DOHH2 (cell line): ENCODE data around the gene SNHG17.
"Not testable (repeated sequence)": the region's sequence is repeated elsewhere in the genome, so short reads cannot be mapped to it uniquely, and the experiment has no call there.

Experiments used
- H3F3A ChIP-seq: fragments of 200-600 bp; sonication (generic), shearing (Covaris generic); 2 replicates; pipeline ENCODE4 v1.6.0; 2016; ENCODE audit warnings: antibody characterized with exemption, mild to moderate bottlenecking; ENCODE audit not compliant: control insufficient read depth, insufficient read depth
- H3K27ac ChIP-seq: fragments of 200-600 bp; sonication (generic); 2 replicates; pipeline ENCODE4 v1.5.1; 2014; ENCODE audit warnings: low read depth, mild to moderate bottlenecking, low read length, moderate library complexity
- H3K27me3 ChIP-seq: fragments of 200-600 bp; sonication (generic); 2 replicates; pipeline ENCODE4 v1.6.1; 2014; ENCODE audit warnings: mild to moderate bottlenecking, low read length, mixed read lengths; ENCODE audit not compliant: control insufficient read depth
- H3K36me3 ChIP-seq: fragments of 200-600 bp; sonication (generic); 2 replicates; pipeline ENCODE4 v1.6.1; 2014; ENCODE audit warnings: mild to moderate bottlenecking, low read length, moderate library complexity, mixed read lengths; ENCODE audit not compliant: control insufficient read depth
- H3K4me1 ChIP-seq: fragments of 200-600 bp; sonication (generic); 2 replicates; pipeline ENCODE4 v1.6.1; 2014; ENCODE audit warnings: mild to moderate bottlenecking, low read length, mixed read lengths; ENCODE audit not compliant: control insufficient read depth
- H3K4me2 ChIP-seq: fragments of 200-600 bp; sonication (generic); 2 replicates; pipeline ENCODE4 v1.6.0; 2014; ENCODE audit warnings: mild to moderate bottlenecking, low read length, moderate library complexity
- H3K4me3 ChIP-seq: fragments of 200-600 bp; sonication (generic); 2 replicates; pipeline ENCODE4 v1.5.1; 2014; ENCODE audit warnings: mild to moderate bottlenecking, low read length, mixed read lengths
- H3K79me2 ChIP-seq: fragments of 200-600 bp; sonication (generic); 2 replicates; pipeline ENCODE4 v1.6.1; 2014; ENCODE audit warnings: mild to moderate bottlenecking, low read length, mixed read lengths; ENCODE audit not compliant: control insufficient read depth
- H3K9me2 ChIP-seq: fragments of 200-600 bp; sonication (generic); replicated peaks from 2 replicates; pipeline ENCODE4 v1.6.1; 2014; ENCODE audit warnings: mild to moderate bottlenecking, low read length, mixed read lengths; ENCODE audit not compliant: control insufficient read depth
- H3K9me3 ChIP-seq: fragments of 200-600 bp; sonication (generic); 2 replicates; pipeline ENCODE4 v1.6.1; 2014; ENCODE audit warnings: antibody characterized with exemption, low read length, mixed read lengths; ENCODE audit not compliant: control insufficient read depth, insufficient read depth
- H4K20me1 ChIP-seq: fragments of 200-600 bp; sonication (generic); 2 replicates; pipeline ENCODE4 v1.6.0; 2014; ENCODE audit warnings: low read depth, mild to moderate bottlenecking, antibody characterized with exemption, low read length, moderate library complexity; ENCODE audit not compliant: control insufficient read depth, insufficient read depth
- EZH2phosphoT487 ChIP-seq: fragments of 200-600 bp; sonication (generic); IDR thresholded peaks from 2 replicates; pipeline ENCODE4 v1.6.1; 2017; ENCODE audit warnings: borderline replicate concordance, mild to moderate bottlenecking, antibody characterized with exemption, low read length, moderate library complexity, mixed read lengths
- TF ChIP-seq, protein P1 (sequence below): fragments of 200-600 bp; sonication (generic); IDR thresholded peaks from one replicate; pipeline ENCODE4 v1.5.1; 2014; ENCODE audit warnings: antibody characterized with exemption, mild to moderate bottlenecking, low read depth, low read length; ENCODE audit not compliant: poor library complexity, severe bottlenecking

Gene SNHG17

DNA sequence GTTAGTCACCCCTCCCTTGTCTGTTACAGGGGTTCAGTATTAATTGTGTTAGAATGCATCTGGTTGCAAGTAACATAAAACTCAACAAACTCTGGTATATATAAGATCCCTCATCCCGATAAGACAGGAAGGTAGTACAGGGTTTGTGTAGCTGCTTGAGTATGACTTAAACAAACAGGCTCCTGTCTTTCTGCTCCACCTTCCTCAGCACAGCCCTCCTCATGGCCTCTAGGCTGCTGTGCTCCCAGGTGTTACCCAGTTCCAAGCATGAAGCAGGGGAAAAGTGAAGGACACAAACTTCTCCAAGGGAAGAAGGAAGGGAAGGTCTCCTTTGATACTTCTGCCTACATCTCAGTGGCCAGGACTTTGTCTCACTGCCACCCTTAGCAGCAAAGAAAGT lies 36.1 kb upstream of the SNHG17 start:
- H3K9me2 ChIP-seq = no peaks in the 10 kb centered on the region
- H3F3A ChIP-seq = no peaks in the 10 kb centered on the region
- no peak overlapping the region for H3K27ac ChIP-seq
- no peaks in the 10 kb centered on the region for H3K27me3 ChIP-seq
- peaks cover 28% of the 10 kb centered on the region for H3K4me1 ChIP-seq
- peaks cover 12% of the 10 kb centered on the region; the same call in 1 of the 2 replicates for H4K20me1 ChIP-seq
- H3K4me2 ChIP-seq = no peak overlapping the region
- TF ChIP-seq, protein P1, sequence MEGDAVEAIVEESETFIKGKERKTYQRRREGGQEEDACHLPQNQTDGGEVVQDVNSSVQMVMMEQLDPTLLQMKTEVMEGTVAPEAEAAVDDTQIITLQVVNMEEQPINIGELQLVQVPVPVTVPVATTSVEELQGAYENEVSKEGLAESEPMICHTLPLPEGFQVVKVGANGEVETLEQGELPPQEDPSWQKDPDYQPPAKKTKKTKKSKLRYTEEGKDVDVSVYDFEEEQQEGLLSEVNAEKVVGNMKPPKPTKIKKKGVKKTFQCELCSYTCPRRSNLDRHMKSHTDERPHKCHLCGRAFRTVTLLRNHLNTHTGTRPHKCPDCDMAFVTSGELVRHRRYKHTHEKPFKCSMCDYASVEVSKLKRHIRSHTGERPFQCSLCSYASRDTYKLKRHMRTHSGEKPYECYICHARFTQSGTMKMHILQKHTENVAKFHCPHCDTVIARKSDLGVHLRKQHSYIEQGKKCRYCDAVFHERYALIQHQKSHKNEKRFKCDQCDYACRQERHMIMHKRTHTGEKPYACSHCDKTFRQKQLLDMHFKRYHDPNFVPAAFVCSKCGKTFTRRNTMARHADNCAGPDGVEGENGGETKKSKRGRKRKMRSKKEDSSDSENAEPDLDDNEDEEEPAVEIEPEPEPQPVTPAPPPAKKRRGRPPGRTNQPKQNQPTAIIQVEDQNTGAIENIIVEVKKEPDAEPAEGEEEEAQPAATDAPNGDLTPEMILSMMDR = no peak
- no peak for TF ChIP-seq EZH2phosphoT487
- H3K9me3 ChIP-seq = no peaks in the 10 kb centered on the region
- peaks cover 36% of the 10 kb centered on the region for H3K79me2 ChIP-seq
- peaks cover 17% of the 10 kb centered on the region for H3K36me3 ChIP-seq
- no peak overlapping the region for H3K4me3 ChIP-seq

DNA sequence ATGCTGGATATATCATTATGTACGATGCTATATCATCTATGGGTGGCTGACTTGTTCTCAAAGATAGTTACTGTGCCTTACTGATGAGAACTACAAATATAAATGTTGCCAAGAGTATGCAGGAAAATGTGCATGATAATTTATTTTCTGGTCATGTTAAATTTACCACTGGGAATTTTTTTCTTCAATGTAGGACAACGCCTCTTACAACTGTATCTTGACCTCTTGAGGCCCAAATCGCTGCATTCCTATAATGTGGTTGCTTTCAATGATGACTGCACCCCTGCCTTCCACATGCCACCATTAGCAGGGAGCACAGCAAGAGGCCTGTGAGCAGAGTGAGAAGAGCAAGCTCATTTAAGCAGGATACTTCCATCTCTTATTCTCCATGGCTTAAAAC lies 31.9 kb upstream of the SNHG17 start:
- H3F3A ChIP-seq = no peaks in the 10 kb centered on the region
- H3K4me1 ChIP-seq = peaks cover 7% of the 10 kb centered on the region
- no peaks in the 10 kb centered on the region for H3K27me3 ChIP-seq
- no peaks in the 10 kb centered on the region for H3K79me2 ChIP-seq
- no peak overlapping the region for H3K4me2 ChIP-seq
- no peaks in the 10 kb centered on the region for H3K9me3 ChIP-seq
- H3K36me3 ChIP-seq = no peaks in the 10 kb centered on the region
- no peaks in the 10 kb centered on the region for H4K20me1 ChIP-seq
- H3K9me2 ChIP-seq = no peaks in the 10 kb centered on the region
- TF ChIP-seq, protein P1 = no peak
- TF ChIP-seq EZH2phosphoT487 = no peak
- no peak overlapping the region for H3K4me3 ChIP-seq
- no peak overlapping the region for H3K27ac ChIP-seq

DNA sequence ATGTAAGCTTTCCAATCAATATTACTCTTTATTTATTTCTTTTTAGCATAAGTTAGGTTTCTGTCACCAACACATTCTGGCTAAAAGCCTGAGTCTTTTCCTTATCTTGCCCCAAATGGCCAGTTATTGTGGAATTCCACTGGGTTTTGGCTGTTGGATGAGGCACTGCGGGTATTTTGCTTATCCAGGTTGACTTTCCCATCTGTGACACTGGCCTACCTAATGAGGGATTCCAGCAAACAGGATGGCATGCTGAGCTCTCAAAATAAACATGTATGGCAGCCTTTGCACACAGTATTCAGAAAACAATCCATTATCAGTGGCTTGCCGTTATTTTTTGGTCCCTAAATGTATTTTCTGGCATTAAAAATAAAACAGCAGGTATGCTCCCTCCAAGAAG lies 31.0 kb upstream of the SNHG17 start:
- H4K20me1 ChIP-seq = no peaks in the 10 kb centered on the region
- no peak overlapping the region for H3K27ac ChIP-seq
- no peaks in the 10 kb centered on the region for H3K27me3 ChIP-seq
- no peak overlapping the region for H3K4me2 ChIP-seq
- no peaks in the 10 kb centered on the region for H3K36me3 ChIP-seq
- no peaks in the 10 kb centered on the region for H3K79me2 ChIP-seq
- no peak overlapping the region for H3K4me3 ChIP-seq
- no peak for TF ChIP-seq EZH2phosphoT487
- TF ChIP-seq, protein P1 = no peak
- H3K4me1 ChIP-seq = no peaks in the 10 kb centered on the region
- H3K9me2 ChIP-seq = no peaks in the 10 kb centered on the region
- H3K9me3 ChIP-seq = no peaks in the 10 kb centered on the region
- no peaks in the 10 kb centered on the region for H3F3A ChIP-seq

GRCh38 chr20:38461569-38461968 lies 26.4 kb upstream of the SNHG17 start:
- H4K20me1 ChIP-seq, H3K9me2 ChIP-seq, H3K4me2 ChIP-seq, H3F3A ChIP-seq, H3K9me3 ChIP-seq, H3K79me2 ChIP-seq, H3K4me3 ChIP-seq, H3K36me3 ChIP-seq, H3K27me3 ChIP-seq, H3K4me1 ChIP-seq, H3K27ac ChIP-seq: not testable (repeated sequence)

DNA sequence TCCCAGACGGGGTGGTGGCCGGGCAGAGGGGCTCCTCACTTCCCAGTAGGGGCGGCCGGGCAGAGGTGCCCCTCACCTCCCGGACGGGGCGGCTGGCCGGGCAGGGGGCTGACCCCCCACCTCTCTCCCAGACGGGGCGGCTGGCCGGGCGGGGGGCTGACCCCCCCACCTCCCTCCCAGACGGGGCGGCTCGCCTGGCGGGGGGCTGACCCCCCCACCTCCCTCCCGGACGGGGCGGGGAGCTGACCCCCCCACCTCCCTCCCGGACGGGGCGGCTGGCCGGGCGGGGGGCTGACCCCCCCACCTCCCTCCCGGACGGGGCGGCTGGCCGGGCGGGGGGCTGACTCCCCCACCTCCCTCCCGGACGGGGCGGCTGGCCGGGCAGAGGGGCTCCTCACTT lies 26.0 kb upstream of the SNHG17 start:
- not testable (repeated sequence) for H3K4me2 ChIP-seq

DNA sequence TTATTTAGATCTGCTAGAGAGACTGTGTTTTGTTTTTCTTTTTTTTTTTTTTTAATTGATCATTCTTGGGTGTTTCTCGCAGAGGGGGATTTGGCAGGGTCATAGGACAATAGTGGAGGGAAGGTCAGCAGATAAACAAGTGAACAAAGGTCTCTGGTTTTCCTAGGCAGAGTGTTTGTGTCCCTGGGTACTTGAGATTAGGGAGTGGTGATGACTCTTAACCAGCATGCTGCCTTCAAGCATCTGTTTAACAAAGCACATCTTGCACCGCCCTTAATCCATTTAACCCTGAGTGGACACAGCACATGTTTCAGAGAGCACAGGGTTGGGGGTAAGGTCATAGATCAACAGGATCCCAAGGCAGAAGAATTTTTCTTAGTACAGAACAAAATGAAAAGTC lies 25.5 kb upstream of the SNHG17 start:
- H3K9me2 ChIP-seq, H3K27ac ChIP-seq, H4K20me1 ChIP-seq, H3K36me3 ChIP-seq, H3F3A ChIP-seq, H3K79me2 ChIP-seq, H3K9me3 ChIP-seq, H3K4me1 ChIP-seq, H3K4me3 ChIP-seq, H3K27me3 ChIP-seq, H3K4me2 ChIP-seq: not testable (repeated sequence)

More for the DNA sequence above, 26.0 kb upstream of the SNHG17 start:
- not testable (repeated sequence) for H3K9me3 ChIP-seq, H3K36me3 ChIP-seq, H3K4me3 ChIP-seq, H4K20me1 ChIP-seq, H3F3A ChIP-seq, H3K9me2 ChIP-seq, H3K79me2 ChIP-seq, H3K4me1 ChIP-seq, H3K27me3 ChIP-seq, H3K27ac ChIP-seq
